ENCODE results near the gene TPX2. TPM values are rescaled to one million over a fixed set of nuclear protein-coding genes. Genes with fewer than 3 reads are reported as not detected.
"Not testable (repeated sequence)": the region's sequence is repeated elsewhere in the genome, so short reads cannot be mapped to it uniquely, and the experiment has no call there.

Gene TPX2
- polyA plus RNA-seq, 1 donor = 71.2 TPM

DNA sequence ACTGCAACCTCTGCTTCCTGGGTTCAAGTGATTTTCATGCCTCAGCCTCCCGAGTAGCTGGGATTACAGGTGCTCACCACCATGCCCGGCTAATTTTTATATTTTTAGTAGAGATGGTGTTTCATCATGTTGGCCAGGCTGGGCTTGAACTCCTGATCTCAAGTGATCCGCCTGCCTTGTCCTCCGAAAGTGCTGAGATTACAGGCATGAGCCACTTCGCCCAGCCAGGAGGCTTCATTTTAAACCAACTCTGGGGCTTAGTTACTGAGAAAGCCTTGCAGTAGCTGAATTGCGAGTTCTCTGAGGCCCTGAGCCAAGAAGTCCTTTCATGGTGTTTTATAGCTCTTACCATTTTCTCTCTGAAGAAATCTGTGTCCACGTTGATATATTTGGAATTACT lies 75.1 kb downstream of the TPX2 start:
- DNase-seq = not testable (repeated sequence)

DNA sequence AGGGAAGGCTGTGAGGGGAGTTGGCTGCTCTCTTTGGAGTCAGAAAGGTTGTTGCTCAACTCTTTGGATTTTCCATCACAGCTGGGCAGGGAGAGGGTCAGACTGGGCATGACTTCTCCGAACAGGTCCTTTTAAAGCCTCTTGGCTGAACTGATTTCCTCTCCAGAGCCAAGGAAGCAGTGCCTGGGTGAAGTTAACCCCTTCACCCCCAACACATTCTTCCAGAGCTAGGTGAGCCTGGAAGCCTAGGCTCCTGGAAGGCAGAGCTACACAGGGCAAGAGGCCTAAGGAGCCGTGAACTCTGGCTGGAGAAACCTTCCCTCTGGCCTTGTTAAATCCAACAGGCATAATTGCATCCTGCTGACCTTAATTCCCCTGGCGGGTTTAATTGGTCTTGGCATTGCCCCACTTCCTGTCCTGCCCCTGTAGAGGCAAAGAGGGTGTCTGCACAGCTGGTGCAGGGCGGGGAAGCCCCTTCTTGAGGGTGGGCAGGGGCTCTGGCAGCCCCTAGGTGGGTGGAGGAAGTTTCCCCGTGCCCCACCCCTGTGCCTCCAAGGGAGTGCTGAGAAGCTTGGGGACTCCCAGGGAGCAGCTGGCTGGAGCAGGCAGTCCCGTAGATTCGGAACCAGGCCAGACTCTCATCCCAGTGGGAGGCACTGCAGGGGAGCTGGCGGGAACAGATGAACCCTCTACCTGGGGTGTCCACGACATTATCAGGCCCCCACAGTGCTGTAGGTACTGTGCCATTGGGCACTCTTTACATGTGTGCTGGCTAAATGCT lies 76.5 kb downstream of the TPX2 start:
- no peak for DNase-seq

- no peak for DNase-seq
Measured at GRCh38 chr20:31816221-31816620, 77.1 kb downstream of the TPX2 start.

DNA sequence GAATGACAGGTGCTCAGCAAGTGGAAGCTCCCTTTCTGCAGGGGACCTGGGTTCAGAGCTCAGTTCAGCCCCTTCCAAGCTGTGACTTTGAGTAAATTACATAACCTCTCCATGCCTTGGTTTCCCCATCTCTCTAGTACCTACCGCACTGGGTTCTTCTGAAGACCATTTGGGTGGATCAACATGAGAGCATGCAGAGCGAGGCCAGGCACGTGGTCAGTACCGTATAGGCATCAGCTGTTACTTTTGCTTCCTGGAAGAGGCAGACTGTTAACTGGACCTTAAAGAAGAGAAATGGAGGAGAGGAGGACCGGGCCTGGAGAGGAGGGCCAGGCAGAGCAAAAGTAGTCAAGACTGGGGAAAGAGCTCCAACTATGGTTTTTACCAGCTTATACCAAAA lies 78.4 kb downstream of the TPX2 start:
- DNase-seq = no peak

DNA sequence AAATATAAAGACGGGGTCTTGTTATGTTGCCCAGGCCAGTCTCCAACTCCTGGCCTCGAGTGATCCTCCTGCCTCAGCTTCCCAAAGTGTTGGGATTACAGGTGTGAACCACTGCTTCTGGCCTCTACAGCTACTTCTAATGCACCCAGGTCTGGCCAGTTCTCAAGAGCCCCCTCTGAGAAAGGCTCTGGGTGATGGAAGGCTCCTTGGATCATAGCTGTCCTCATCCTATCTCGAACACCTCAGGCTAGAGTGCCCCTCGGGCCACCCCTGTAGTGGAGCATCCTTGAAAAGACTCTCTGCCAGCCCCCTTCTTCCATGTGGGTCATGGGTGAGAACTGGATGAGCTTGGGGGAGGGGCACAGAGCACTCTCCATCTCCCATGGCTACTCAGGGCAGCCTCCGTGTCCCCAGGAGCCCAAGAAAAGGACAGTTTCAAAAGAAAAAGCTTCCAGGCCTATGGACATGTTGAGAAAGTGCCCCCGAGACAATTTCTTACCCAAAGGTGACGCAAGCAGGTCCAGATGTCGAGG lies 79.4 kb downstream of the TPX2 start:
- DNase-seq = no peak

DNA sequence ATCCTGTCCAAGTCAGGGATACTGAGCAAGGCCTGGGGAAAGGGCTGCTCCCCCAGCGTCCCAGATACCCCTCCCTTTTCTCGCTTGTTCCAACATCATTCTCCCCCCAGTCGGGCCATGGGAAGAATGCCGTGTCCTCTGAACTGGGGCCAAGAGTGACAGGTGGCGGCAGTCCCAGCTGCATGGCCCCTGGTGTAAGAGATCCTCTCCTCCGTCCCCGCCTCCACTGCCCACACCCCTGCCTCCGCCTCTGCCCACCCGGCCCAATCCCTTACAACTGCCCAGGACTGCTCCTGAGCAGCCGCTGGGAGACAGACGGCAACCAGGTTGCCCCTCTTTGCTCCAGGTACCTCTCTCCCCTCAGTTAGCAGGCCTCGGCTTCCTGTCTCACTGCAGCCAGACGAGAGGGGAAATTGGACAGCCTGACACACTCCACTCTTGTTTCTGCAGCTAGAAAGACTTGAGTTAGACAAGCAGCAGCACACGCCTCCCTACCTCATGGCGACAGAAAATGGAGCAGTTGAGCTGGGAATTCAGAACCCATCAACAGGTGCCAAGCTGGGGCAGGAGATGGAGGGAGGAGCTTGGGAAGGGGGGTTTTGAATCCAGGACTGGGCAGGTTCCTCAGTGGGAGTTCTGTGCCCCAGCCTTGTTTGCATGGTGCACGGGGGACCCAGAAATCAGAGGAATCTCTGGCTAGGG lies 80.1 kb downstream of the TPX2 start, which contains the start of gene MYLK2:
MYLK2 (plus strand) TSS at position 274 of the 702 bp plus-strand sequence; CDS start at position 499, 225 bp downstream.
- no peak for DNase-seq

GRCh38 chr20:31820228-31820627 lies 81.1 kb downstream of the TPX2 start:
- no peak for DNase-seq

DNA sequence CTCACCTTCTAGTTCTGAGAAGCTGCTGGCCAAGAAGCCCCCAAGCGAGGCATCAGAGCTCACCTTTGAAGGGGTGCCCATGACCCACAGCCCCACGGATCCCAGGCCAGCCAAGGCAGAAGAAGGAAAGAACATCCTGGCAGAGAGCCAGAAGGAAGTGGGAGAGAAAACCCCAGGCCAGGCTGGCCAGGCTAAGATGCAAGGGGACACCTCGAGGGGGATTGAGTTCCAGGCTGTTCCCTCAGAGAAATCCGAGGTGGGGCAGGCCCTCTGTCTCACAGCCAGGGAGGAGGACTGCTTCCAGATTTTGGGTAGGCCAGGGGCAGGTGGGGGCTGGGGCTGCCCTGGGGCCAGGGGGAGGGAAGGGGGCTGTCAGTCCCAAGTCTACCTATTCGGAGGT lies 82.3 kb downstream of the TPX2 start:
- DNase-seq = no peak

DNA sequence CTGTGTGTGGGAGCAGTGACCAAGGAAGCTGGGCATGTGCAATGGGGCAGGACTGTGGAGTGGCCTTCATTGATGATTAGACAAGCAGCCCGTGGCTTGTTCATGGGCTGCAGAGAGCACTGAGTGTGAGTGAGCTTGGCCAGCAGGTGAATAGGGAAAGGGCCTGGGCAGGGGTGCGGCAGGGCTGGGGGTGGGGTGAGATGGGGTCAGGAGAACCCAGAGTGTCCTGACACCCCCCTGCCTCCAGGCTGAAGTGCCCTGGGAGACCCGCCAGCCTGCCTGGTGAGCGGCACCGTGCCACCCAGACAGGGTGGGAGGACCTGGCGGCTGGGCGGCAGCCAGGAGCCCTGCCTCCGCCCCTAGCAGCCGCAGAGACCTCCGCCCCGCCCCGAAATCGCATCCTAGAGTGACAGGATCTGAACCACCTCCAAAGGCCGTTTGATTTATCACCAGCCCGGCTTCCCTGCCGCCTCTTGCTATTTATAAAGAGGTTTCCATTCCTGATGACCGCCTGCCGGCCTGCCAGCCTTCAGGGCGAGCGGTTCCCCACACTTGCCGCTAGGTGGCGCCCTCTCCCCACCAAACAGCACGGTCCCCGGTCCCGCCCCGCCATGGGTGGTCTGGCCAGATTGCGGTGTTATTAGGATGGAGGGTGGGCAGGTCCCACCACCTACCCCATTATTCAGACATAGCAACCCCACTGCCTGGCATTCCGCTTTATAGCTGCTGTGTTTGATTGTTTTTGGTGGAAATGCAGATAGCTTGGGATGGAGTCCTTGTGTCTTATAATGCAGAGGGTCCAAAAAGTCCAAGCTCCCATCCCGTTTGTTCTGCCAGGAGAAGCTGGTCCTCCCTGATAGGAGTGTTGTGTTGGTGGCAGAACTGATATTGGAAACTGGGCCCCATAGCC lies 83.6 kb downstream of the TPX2 start:
- DNase-seq = peak; percentile 79

- no peak for DNase-seq
Measured at GRCh38 chr20:31823360-31824124, 84.5 kb downstream of the TPX2 start.

DNA sequence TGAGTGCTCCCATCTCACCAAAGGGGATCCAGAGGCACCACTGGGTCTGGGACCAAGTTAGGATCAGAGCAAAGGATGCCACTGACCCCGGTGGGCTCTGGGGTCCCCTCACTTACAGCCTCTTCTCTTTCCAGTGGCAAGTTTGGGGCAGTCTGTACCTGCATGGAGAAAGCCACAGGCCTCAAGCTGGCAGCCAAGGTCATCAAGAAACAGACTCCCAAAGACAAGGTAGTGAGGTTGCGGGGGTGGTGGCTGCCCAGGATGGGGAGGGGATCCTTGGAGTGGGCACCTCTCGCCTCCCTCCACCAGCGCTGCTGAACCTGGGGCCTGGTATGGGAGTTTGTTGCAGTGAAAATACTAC lies 85.0 kb downstream of the TPX2 start:
- DNase-seq = no peak

- no peak for DNase-seq
Measured at GRCh38 chr20:31824554-31825313, 85.6 kb downstream of the TPX2 start.

DNA sequence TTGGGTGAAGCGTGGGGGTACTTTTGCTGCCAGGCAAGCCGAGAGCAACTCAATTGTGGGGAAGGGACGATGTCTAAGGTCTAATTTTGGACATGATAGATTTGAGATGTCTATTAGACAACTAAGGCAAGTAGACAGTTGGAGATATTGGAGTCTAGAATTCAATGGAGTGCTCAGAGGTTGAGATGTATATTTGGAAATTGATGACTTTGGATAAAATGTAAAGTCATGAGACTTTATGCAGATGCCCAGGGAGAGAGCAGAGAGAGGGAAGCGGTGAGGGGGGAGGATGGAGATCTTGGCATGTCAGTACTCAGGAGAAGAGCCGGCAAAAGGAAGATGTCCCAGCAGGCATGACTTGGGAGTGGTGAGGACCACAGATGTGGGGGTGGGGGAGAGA lies 87.0 kb downstream of the TPX2 start:
- no peak for DNase-seq

- DNase-seq = no peak
Measured at GRCh38 chr20:31827059-31827458, 88.0 kb downstream of the TPX2 start.

- not testable (repeated sequence) for DNase-seq
Measured at GRCh38 chr20:31828016-31828415, 88.9 kb downstream of the TPX2 start.

GRCh38 chr20:31829731-31830130 lies 90.6 kb downstream of the TPX2 start:
- no peak for DNase-seq

DNA sequence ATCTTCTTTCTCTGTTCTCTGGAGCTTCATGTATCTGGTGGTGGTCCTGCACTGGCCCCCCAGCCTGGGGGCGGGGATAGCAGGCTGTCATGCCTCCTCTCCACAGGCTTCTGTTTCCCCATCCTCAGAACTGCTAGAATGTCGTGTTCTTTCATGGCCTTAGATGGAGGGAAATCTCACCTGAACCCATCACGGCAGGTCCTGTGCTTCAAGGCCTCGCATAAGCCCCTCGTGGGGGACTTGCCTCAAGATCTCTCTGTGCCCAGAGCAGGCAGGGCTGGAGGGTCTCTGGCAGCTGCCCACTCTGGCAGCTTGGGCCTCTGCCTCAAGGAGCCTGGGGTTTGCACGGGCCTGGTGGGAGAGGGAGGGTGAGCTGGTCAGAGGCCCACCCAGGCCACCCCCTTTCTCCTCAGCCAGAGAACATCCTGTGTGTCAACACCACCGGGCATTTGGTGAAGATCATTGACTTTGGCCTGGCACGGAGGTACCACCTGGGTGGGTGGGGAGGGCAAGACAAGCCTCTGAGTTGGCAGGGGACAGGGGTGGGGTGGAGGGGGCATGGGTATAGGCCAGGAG lies 91.4 kb downstream of the TPX2 start:
- DNase-seq = no peak

- DNase-seq = no peak
Measured at GRCh38 chr20:31831211-31831610, 92.1 kb downstream of the TPX2 start.

GRCh38 chr20:31831771-31832306 lies 92.7 kb downstream of the TPX2 start:
- no peak for DNase-seq
